H1 (cell line): ENCODE measurements around the gene CLEC16A. TPM values are rescaled to one million over a fixed set of nuclear protein-coding genes. Genes with fewer than 3 reads are reported as not detected.

Experiments used
- CTCF ChIA-PET: fragments of 300-600 bp; sonication (Branson Sonifier 250); formaldehyde crosslinking; loops from one replicate; lab custom pipeline; 2021; ENCODE audit not compliant: partially characterized antibody; lab: Charles Lee
- POLR2A ChIA-PET: fragments of 300-600 bp; sonication (Branson Sonifier 250); formaldehyde crosslinking; loops from one replicate; lab custom pipeline; 2021; ENCODE audit warnings: inconsistent platforms; ENCODE audit not compliant: partially characterized antibody; lab: Charles Lee
- DNase-seq, 2 experiments: peaks; one replicate each; pipeline versions ENCODE4 v3.0.0 to v3.0.0-alpha.2; 2010 to 2022; ENCODE audit warnings: low spot score in 2 of 2, low read depth in 1 of 2, mixed read lengths in 1 of 2
- FAIRE-seq: peaks from 2 replicates; lab custom pipeline; 2011; peaks lifted over from hg19 to GRCh38; lab: Jason Lieb, UNC
- H2AFZ ChIP-seq: 2 replicates; pipeline ENCODE4 v1.8.1; 2012; ENCODE audit warnings: low read length, inconsistent platforms
- H2AK5ac ChIP-seq: 2 replicates; pipeline ENCODE4 v1.6.1; 2013; ENCODE audit warnings: low read depth, low read length
- H2BK120ac ChIP-seq: replicated peaks from 2 replicates; pipeline ENCODE3; 2013; ENCODE audit warnings: low read depth, low read length, inconsistent platforms
- H2BK12ac ChIP-seq: 2 replicates; pipeline ENCODE4 v1.6.1; 2013; ENCODE audit warnings: low read depth, low read length
- H2BK15ac ChIP-seq: 2 replicates; pipeline ENCODE4 v1.6.1; 2013; ENCODE audit warnings: low read length
- H2BK20ac ChIP-seq: 2 replicates; pipeline ENCODE4 v1.6.1; 2013; ENCODE audit warnings: low read length
- H2BK5ac ChIP-seq: 2 replicates; pipeline ENCODE4 v1.6.1; 2013; ENCODE audit warnings: low read depth, low read length
- H3K14ac ChIP-seq: 2 replicates; pipeline ENCODE4 v1.6.1; 2013; ENCODE audit warnings: inconsistent platforms; ENCODE audit not compliant: insufficient read length
- H3K18ac ChIP-seq: 2 replicates; pipeline ENCODE4 v1.6.1; 2013; ENCODE audit warnings: low read length; ENCODE audit errors: extremely low read depth
- H3K23ac ChIP-seq: 2 replicates; pipeline ENCODE4 v1.6.1; 2013; ENCODE audit warnings: inconsistent platforms; ENCODE audit not compliant: insufficient read length
- H3K23me2 ChIP-seq: 2 replicates; pipeline ENCODE4 v1.6.1; 2013; ENCODE audit warnings: low read depth, low read length
- H3K27ac ChIP-seq: 2 replicates; pipeline ENCODE4 v1.6.1; 2011; ENCODE audit warnings: low read depth, low read length, inconsistent platforms
- H3K27me3 ChIP-seq, 4 experiments: replicated peaks in 1 of 4; 1 replicate in 1 of 4; 2 replicates in 3 of 4; pipeline versions ENCODE4 v1.6.1 to v1.8.1; 2011 to 2013; ENCODE audit warnings: low read length in 3 of 4, mild to moderate bottlenecking in 3 of 4, inconsistent platforms in 2 of 4, mixed read lengths in 2 of 4, moderate library complexity in 1 of 4; ENCODE audit not compliant: control insufficient read depth in 3 of 4, insufficient read depth in 3 of 4; ENCODE audit errors: extremely low read depth in 1 of 4
- H3K36me3 ChIP-seq, 4 experiments: 2 replicates each; pipeline versions ENCODE4 v1.6.1 to v1.8.1; 2011 to 2013; ENCODE audit warnings: mild to moderate bottlenecking in 4 of 4, low read length in 3 of 4, moderate library complexity in 2 of 4, control low read depth in 1 of 4, inconsistent platforms in 1 of 4; ENCODE audit not compliant: insufficient read depth in 4 of 4, control insufficient read depth in 2 of 4
- H3K4ac ChIP-seq: replicated peaks from 2 replicates; pipeline ENCODE3; 2013; ENCODE audit warnings: low read length, low read depth, mixed read lengths, inconsistent platforms; ENCODE audit not compliant: insufficient read length
- H3K4me1 ChIP-seq, 4 experiments: replicated peaks in 1 of 4; 1 replicate in 1 of 4; 2 replicates in 3 of 4; pipeline versions ENCODE4 v1.6.1 to v1.8.1; 2011 to 2013; ENCODE audit warnings: low read length in 3 of 4, inconsistent platforms in 2 of 4, mixed read lengths in 1 of 4; ENCODE audit not compliant: insufficient read depth in 4 of 4, control insufficient read depth in 3 of 4
- H3K4me2 ChIP-seq, 2 experiments: 2 replicates each; pipeline versions ENCODE4 v1.6.1 to v1.8.1; 2011 to 2013; ENCODE audit warnings: low read depth in 2 of 2, low read length in 2 of 2, control low read depth in 1 of 2, inconsistent platforms in 1 of 2, mild to moderate bottlenecking in 1 of 2; ENCODE audit not compliant: insufficient read depth in 1 of 2
- H3K4me3 ChIP-seq, 4 experiments: fragments of 200-600, 300-600 bp in 1 of 4; sonication (generic), shearing (Covaris generic), sonication (Bioruptor Twin) in 1 of 4; 2 replicates each; pipeline versions ENCODE4 v1.5.1 to v1.8.1; 2011 to 2016; ENCODE audit warnings: low read length in 4 of 4, low read depth in 3 of 4, control low read depth in 2 of 4, inconsistent platforms in 2 of 4, mild to moderate bottlenecking in 2 of 4, mixed read lengths in 1 of 4, moderate library complexity in 1 of 4; ENCODE audit not compliant: insufficient read depth in 2 of 4; ENCODE audit errors: extremely low read depth in 1 of 4
- H3K56ac ChIP-seq: replicated peaks from 2 replicates; pipeline ENCODE3; 2013; ENCODE audit warnings: low read depth, mild to moderate bottlenecking, mixed read lengths, low read length, inconsistent platforms; ENCODE audit not compliant: insufficient read length
- H3K79me1 ChIP-seq: 2 replicates; pipeline ENCODE4 v1.6.1; 2013; ENCODE audit warnings: low read depth, low read length, control low read depth
- H3K79me2 ChIP-seq, 2 experiments: 2 replicates each; pipeline versions ENCODE4 v1.6.1 to v1.8.1; 2012 to 2013; ENCODE audit warnings: low read length in 2 of 2, mild to moderate bottlenecking in 2 of 2, inconsistent platforms in 1 of 2; ENCODE audit not compliant: insufficient read depth in 2 of 2, control insufficient read depth in 1 of 2
- H3K9ac ChIP-seq, 4 experiments: replicated peaks in 1 of 4; 1 replicate in 1 of 4; 2 replicates in 3 of 4; pipeline versions ENCODE4 v1.6.1 to v1.8.1; 2011 to 2013; ENCODE audit warnings: low read depth in 3 of 4, low read length in 3 of 4, control low read depth in 2 of 4, mild to moderate bottlenecking in 2 of 4, moderate library complexity in 2 of 4, inconsistent platforms in 1 of 4; ENCODE audit errors: extremely low read depth in 1 of 4
- H3K9me3 ChIP-seq, 2 experiments: 2 replicates each; pipeline versions ENCODE4 v1.6.1 to v1.8.1; 2012 to 2013; ENCODE audit warnings: mild to moderate bottlenecking in 2 of 2, moderate library complexity in 2 of 2, control low read depth in 1 of 2, inconsistent platforms in 1 of 2, low read depth in 1 of 2, low read length in 1 of 2, mixed read lengths in 1 of 2; ENCODE audit not compliant: insufficient read depth in 2 of 2
- H4K20me1 ChIP-seq, 2 experiments: replicated peaks in 1 of 2; 2 replicates each; pipeline versions ENCODE3 to v1.8.1; 2011 to 2013; ENCODE audit warnings: inconsistent platforms in 2 of 2, low read length in 2 of 2, mild to moderate bottlenecking in 1 of 2; ENCODE audit not compliant: insufficient read depth in 2 of 2, control insufficient read depth in 1 of 2
- H4K5ac ChIP-seq: 2 replicates; pipeline ENCODE4 v1.6.1; 2013; ENCODE audit warnings: low read length, low read depth, mixed read lengths, inconsistent platforms; ENCODE audit not compliant: insufficient read length
- H4K8ac ChIP-seq: 2 replicates; pipeline ENCODE4 v1.8.0; 2013; ENCODE audit warnings: mild to moderate bottlenecking, moderate library complexity, low read length, inconsistent platforms; ENCODE audit not compliant: insufficient read depth; ENCODE audit errors: extremely low read depth
- H4K91ac ChIP-seq: replicated peaks from 2 replicates; pipeline ENCODE3; 2013; ENCODE audit warnings: low read length, mixed read lengths, inconsistent platforms; ENCODE audit not compliant: insufficient read length
- EGR1 ChIP-seq: IDR thresholded peaks from 2 replicates; pipeline ENCODE4 v1.6.1; 2011; ENCODE audit warnings: low read depth, low read length, borderline replicate concordance
- MAFK ChIP-seq: IDR thresholded peaks from 2 replicates; pipeline ENCODE4 v1.6.1; 2012; ENCODE audit warnings: low read depth, mild to moderate bottlenecking, improper control_type of control experiment, low read length
- NANOG ChIP-seq: IDR thresholded peaks from 2 replicates; pipeline ENCODE4 v1.6.1; 2011; ENCODE audit warnings: low read length, low read depth, mild to moderate bottlenecking, inconsistent platforms; ENCODE audit not compliant: insufficient read depth, poor library complexity, severe bottlenecking
- POU5F1 ChIP-seq: IDR thresholded peaks from 2 replicates; pipeline ENCODE4 v1.6.1; 2011; ENCODE audit warnings: low read depth, mild to moderate bottlenecking, low read length, moderate library complexity
- SRF ChIP-seq: IDR thresholded peaks from 2 replicates; pipeline ENCODE4 v1.6.1; 2011; ENCODE audit warnings: mild to moderate bottlenecking, low read depth, low read length, moderate library complexity
- SUZ12 ChIP-seq: fragments of 200-600 bp; sonication (generic); IDR thresholded peaks from 2 replicates; pipeline ENCODE4 v1.6.1; 2012; ENCODE audit warnings: mild to moderate bottlenecking, inconsistent platforms, low read length, moderate library complexity, mixed read lengths
- YY1 ChIP-seq: IDR thresholded peaks from 2 replicates; pipeline ENCODE4 v1.6.1; 2011; ENCODE audit warnings: low read depth, mild to moderate bottlenecking, low read length
- WGBS, 2 experiments: shearing (Covaris generic) in 1 of 2; methylation state at CpG; one replicate each; pipeline versions ENCODE4 v1.1.6 to v1.1.7; 2013 to 2015; ENCODE audit warnings: low lambda C conversion rate in 2 of 2, mixed read lengths in 2 of 2, inconsistent platforms in 1 of 2, low coverage in 1 of 2, missing lambda C conversion rate in 1 of 2; ENCODE audit not compliant: insufficient replicate concordance in 2 of 2, insufficient coverage in 1 of 2, insufficient read length in 1 of 2; ENCODE audit errors: extremely low coverage in 1 of 2, missing lambda C conversion rate in 1 of 2; 5-methylcytosine and 5-hydroxymethylcytosine counted together
- polyA plus RNA-seq, 7 experiments: library from polyadenylated mRNA; depleted of rRNA in 3 of 7; stranded (reverse) in 5 of 7; unstranded in 2 of 7; fragments of >200 nt in 5 of 7; fragments of 200-250 nt in 2 of 7; gene quantifications; 1 replicate in 5 of 7; 2 replicates in 1 of 7; 4 replicates in 1 of 7; pipeline versions ENCODE4 v1.2.1 to v1.2.3, GENCODE V29; 2011 to 2013; ENCODE audit warnings: missing spikeins in 2 of 7, mixed read lengths in 2 of 7
- total RNA-seq: library from RNA; stranded (reverse); fragmentation: NEBNext Ultra II Directional; extraction: Animal tissue kit (Norgen Biotek cat#: 25700); gene quantifications from 2 replicates; pipeline ENCODE4 v1.2.1, GENCODE V29; 2021
- TF ChIP-seq, protein P1 (sequence below), 3 experiments: IDR thresholded peaks; 1 replicate in 2 of 3; 2 replicates in 1 of 3; pipeline versions ENCODE4 v1.5.1 to v1.6.1; 2011; ENCODE audit warnings: low read length in 3 of 3, mild to moderate bottlenecking in 3 of 3, inconsistent platforms in 2 of 3, low read depth in 1 of 3, moderate library complexity in 1 of 3; ENCODE audit not compliant: insufficient read depth in 1 of 3; ENCODE audit errors: control extremely low read depth in 1 of 3

The CLEC16A gene
- total and polyA plus RNA-seq, 2 of the 8 experiments (the other 6 are each of a cell fraction or from before 2014, with no cell fraction given), result 7.6 to 19.3 TPM

DNA sequence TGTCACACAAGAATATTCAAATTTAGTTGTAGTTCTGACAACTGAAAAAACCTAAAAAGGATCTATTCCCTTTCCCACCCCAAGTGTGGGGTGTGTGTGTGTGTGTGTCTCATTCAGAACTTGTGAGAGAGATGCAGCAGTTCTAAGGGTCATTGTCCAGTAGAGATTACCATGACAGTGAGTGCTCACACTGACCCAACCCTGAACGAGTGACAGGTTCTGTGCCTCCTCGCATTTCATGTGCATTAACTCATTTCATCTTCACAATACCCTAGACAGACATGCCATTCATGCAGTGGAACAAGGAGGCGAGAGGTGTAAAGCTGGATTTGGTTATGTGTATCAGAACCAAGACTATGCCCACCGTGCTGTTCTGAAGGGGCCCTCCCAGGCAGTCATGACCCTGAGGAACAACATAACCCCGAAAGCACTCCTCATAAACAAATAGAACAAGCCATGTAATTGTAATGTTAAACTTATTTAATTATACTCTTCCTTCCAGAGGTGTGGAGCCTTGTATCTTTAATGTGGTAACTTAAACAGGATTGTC is 102.1 kb downstream of the CLEC16A start:
- Histone ChIP-seq H3K27ac (no peak overlapping the region), H3K79me2 (no peaks in the 10 kb centered on the region), H3K79me1 (no peaks in the 10 kb centered on the region; the same call in 1 of the 2 replicates), H3K56ac (no peak overlapping the region), H3K27me3 (no peaks in the 10 kb centered on the region), H4K20me1 (no peaks in the 10 kb centered on the region), H2AK5ac (no peak overlapping the region), H2BK15ac (no peak overlapping the region), H2BK12ac (no peak overlapping the region), H3K4ac (no peak overlapping the region), H3K14ac (no peak overlapping the region), H3K36me3 (peaks cover 0 to 8% (median 0%) of the 10 kb centered on the region in 4 experiments; a peak in 2 of 8 replicates), H3K9me3 (no peaks in the 10 kb centered on the region), H3K9ac (peak overlapping the region in 1 of 4 experiments; percentile 0; a peak in 2 of 7 replicates), H2BK120ac (no peak overlapping the region), H2BK20ac (no peak overlapping the region), H2BK5ac (no peak overlapping the region), H3K18ac (no peak overlapping the region), H4K91ac (no peak overlapping the region), H3K23ac (no peak overlapping the region), H3K4me2 (no peak overlapping the region), H4K8ac (no peak overlapping the region), H3K23me2 (no peaks in the 10 kb centered on the region), H3K4me1 (peaks cover 0 to 5% (median 4%) of the 10 kb centered on the region in 4 experiments; a peak in 4 of 7 replicates), H4K5ac (no peak overlapping the region), H3K4me3 (no peak overlapping the region), H2AFZ (no peak overlapping the region)
- no peak for FAIRE-seq
- DNase-seq, result no peak
- CTCF ChIA-PET, result interaction anchor here (0.8 kb wide), 1 partner anchor 13 kb away, joined by 4 read pairs; no protein-coding TSS in a partner anchor
- no peak for TF ChIP-seq EGR1
- no peak for TF ChIP-seq SUZ12
- TF ChIP-seq POU5F1, result no peak
- no peak for TF ChIP-seq SRF
- TF ChIP-seq YY1, result no peak
- TF ChIP-seq NANOG, result no peak
- TF ChIP-seq, protein P1, sequence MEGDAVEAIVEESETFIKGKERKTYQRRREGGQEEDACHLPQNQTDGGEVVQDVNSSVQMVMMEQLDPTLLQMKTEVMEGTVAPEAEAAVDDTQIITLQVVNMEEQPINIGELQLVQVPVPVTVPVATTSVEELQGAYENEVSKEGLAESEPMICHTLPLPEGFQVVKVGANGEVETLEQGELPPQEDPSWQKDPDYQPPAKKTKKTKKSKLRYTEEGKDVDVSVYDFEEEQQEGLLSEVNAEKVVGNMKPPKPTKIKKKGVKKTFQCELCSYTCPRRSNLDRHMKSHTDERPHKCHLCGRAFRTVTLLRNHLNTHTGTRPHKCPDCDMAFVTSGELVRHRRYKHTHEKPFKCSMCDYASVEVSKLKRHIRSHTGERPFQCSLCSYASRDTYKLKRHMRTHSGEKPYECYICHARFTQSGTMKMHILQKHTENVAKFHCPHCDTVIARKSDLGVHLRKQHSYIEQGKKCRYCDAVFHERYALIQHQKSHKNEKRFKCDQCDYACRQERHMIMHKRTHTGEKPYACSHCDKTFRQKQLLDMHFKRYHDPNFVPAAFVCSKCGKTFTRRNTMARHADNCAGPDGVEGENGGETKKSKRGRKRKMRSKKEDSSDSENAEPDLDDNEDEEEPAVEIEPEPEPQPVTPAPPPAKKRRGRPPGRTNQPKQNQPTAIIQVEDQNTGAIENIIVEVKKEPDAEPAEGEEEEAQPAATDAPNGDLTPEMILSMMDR (IDR thresholded peaks at IDR 0.05; ENCODE audit: control extremely low read depth in 1 of 3, insufficient read depth in 1 of 3, low read depth in 1 of 3, low read length in 3 of 3), result no peak
- no peak for TF ChIP-seq MAFK
- 81% methylated on average over 5 of the region's 5 CpGs; no CpG with 5 or more reads in 1 of the 2 experiments for WGBS, 2 experiments
- POLR2A ChIA-PET, result no interaction called here
